SW 1271 (cell line): ENCODE results near the gene TEX51.
A peak's percentile ranks its signal among the peaks of the same experiment; 100 is the strongest.

Source experiments
- DNase-seq, 2 experiments: peaks; one replicate each; lab custom pipeline; 2025; lab: John Stamatoyannopoulos, UW

TEX51 gene

DNA sequence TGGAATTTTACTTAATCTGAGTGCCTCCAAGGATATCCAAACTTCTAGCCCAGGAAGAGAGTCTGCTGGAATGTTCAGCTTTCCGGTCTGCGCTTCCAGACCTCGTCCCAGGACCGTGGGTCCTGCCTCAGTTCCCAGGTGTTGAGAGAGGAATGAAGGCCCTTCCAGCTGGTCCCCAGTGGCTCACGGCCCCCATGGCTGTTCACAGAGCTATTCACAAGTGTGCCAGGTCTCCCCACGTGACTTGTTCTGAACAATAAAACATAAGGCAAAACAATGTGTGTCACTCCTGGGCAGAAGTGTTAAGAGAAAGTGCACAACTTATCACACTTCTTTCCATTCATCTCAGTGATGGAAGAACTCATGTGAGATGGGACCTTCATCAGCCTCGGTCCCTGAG is 20.1 kb upstream of the TEX51 start:
- no peak for DNase-seq

- no peak for DNase-seq
These were observed 19.1 kb upstream of the TEX51 start for GRCh38 chr2:126879348-126880298.

DNA sequence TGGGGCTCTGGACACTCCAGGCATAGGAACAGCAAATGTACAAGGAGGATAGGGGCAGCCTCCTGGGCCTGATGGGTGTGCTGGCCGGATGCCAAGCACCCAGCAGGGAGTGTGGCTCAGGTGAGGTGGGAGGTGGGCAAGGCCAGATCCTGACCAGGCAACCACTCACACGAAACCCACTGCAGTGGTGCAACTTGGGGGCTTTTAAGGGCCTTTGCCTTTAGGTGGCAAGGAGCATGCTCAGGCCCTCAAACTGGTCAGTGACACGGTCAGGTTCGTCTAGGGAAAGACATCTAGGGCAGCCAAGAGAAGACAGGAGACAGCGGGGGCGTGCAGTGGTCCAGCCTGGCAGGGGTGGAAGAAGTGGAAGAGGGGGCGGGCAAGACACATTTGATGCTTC is 18.4 kb upstream of the TEX51 start:
- DNase-seq = no peak

DNA sequence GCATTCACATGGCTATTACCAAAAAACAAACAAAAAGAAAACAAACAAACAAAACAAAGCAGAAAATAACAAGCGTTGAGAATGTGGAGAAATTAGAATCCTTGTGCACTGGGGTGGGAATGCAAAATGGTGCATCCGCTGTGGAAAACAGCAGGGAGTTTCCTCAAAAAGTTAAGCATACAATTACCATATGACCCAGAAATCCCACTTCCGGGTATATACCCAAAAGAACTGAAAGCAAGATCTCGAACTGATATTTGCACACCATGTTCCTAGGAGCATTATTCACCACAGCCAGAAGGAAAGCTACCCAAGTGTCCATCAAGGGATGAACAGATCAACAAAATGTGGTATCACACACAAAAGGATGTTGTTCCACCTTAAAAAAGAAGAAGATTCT is 17.9 kb upstream of the TEX51 start:
- no peak for DNase-seq

DNA sequence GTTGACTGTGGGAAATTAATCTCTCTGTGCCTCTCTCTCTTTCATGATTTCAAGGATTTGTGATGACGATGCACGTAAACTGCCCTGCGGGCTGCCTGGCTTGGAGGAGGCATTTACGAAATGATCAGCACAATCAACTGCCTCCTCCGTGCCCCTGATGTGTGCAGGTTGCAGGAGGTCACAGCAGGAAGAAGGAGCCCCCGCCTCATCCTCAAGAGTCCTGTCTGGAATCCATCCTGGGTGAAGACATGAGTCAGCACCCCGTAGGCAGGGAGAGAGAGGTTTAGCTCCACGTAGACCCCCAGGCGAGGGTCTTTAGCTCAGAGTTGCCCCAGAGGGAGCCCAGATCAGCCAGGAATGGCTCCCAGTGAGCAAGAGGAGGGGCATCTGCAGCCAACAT is 17.1 kb upstream of the TEX51 start:
- no peak for DNase-seq

DNA sequence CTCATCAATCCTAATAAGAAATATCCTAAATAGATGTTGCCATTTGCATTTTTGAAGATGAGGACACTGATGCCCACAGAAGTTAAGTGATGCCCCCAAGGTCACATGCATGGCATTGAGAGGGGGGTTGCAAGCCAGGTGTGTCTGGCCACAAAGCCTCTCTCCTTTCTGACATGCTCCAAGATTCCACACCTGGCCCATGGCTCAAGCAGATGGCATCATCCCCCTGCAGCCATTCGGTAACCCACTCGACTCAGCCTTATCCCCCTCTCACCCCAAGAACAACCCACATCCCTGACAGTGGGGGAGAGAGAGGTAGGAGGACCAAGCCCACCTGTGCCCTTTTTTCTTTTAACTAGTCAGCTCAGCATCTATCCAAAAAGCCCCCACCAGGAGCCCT is 16.5 kb upstream of the TEX51 start:
- no peak for DNase-seq

GRCh38 chr2:126882736-126883665 is 15.7 kb upstream of the TEX51 start:
- DNase-seq = no peak

GRCh38 chr2:126883666-126884040 is 15.0 kb upstream of the TEX51 start:
- no peak for DNase-seq

- no peak for DNase-seq
These were observed 13.6 kb upstream of the TEX51 start for GRCh38 chr2:126884861-126885750.

DNA sequence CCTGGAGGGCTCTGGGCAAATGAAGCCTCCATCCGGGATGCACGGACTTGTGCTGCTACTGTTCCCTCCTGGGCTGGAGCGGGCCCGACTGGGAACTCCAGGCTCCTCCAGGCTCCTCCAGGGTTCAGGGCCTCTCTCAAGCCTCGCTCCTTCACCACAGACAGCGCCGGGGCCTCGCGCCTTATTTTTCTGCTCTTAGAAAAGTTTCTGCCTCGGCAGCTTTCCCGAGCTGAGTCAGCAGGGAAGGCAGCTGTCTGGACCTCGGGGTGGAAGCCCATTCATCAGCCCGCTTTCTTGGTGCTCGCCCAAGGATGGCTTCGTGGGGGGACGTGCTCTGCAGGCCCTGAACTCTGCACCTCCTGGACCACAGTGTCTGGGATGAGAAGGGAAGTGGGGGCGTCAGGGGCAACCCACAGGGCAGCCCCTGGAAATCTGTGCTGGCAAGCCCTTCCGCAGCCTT is 12.9 kb upstream of the TEX51 start:
- no peak for DNase-seq

- DNase-seq = peak in 1 of 2 experiments; percentile 23
These were observed 12.3 kb upstream of the TEX51 start for GRCh38 chr2:126886211-126886915.

- no peak for DNase-seq
These were observed 11.8 kb upstream of the TEX51 start for GRCh38 chr2:126886916-126887280.

GRCh38 chr2:126887506-126887905 is 11.2 kb upstream of the TEX51 start:
- DNase-seq = no peak

GRCh38 chr2:126888046-126888445 is 10.6 kb upstream of the TEX51 start:
- no peak for DNase-seq

DNA sequence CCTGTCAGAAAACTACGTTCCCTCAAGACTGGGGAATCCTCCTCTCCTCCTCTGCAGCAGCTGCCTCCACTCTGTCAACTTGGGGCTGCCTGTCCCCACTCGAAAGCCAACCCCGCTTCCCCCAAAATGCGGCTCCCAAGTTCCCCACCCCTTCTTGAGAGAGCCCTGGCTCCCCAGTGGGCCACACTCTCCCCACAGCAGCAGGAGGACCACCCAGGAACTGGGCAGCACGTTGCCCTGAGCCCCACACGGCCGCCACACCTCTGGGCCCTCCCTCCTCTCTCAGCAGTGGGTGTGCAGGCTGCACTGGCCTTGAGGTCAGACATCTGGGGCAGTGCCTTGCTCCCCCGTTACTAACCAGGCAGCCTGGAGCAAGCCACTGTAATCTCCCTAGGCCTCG is 9.6 kb upstream of the TEX51 start:
- DNase-seq = no peak

- no peak for DNase-seq
These were observed 9.1 kb upstream of the TEX51 start for GRCh38 chr2:126889496-126890135.

- no peak for DNase-seq
These were observed 8.6 kb upstream of the TEX51 start for GRCh38 chr2:126890136-126890510.

- DNase-seq = no peak
These were observed 7.9 kb upstream of the TEX51 start for GRCh38 chr2:126890551-126891450.

DNA sequence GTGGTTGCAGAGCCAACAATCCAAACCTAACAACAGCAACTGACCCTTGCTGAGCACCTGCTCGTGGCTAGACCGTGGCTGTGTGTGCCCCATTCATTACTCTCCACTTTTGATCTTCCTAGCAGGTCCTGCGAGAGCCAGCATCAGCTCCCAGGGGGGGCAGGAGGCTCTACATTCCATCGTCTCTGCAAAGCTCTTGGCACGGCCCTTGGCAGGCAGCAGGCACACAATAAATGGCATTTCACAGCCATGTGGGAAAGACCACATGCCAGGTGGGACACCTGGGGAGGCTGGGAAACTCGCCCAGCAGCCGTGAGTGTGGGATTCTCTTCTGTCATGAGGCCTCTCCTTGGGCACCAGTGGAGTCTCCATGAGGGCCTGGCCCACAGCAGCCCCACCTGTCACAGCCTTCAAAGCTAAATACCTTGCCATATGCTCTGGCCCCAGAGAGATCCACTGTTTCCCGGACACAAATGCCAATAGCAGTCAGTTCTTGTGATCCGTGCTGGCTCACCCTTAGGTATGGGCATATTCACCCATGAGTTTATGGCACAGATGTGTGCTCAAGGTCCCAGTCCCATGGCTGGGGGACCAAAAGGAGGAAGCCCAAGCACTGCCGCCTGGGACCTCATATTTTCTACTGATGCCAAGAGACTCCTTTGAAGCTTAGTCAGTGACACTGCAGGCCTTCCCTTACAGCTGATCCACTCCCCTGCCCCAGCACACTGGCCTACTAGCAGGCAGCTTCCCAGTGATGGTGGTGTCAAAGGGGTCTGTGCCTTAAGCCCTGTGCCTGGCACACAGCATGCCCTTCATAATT is 6.8 kb upstream of the TEX51 start:
- DNase-seq = no peak
